ENCODE results near the gene ARL8A. TPM values are rescaled to one million over a fixed set of nuclear protein-coding genes. Genes with fewer than 3 reads are reported as not detected.

Gene ARL8A
- total and polyA plus RNA-seq, 2 donors (not counting 1 experiment from before 2014, with no cell fraction given) = 67.6 to 70.7 TPM

DNA sequence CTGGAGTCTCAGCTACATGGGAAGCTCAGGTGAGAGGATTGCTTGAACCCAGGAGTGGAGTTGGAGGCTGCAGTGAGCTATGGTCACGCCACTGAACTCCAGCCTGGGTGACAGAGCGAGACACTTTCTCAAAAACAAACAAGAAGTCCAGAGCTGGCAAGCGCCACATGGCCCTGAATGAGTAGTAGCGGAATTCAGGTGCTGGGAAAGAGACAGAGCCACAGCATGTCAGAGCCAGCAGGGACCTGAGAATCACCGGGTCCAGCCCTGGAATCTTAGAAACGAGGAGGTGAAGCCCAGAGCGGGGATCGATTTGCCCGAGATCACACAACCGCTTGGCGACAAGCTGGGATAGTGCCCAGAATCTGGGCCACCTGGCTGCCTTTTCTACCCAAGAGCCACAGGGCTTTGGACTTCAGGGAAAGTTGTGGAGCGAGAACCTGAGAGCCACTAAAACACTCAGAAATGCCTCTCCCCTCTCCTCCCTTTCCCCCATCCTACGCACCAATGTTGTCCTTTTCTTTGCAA, 9.8 kb downstream of the ARL8A start:
- H3K27me3 ChIP-seq (replicated peaks in 1 of 4; ENCODE audit: control extremely low read depth in 1 of 4, control insufficient read depth in 3 of 4, insufficient read depth in 4 of 4, low read length in 3 of 4) = no peaks in the 10 kb centered on the region
- peaks cover 17% of the 10 kb centered on the region for H3K79me2 ChIP-seq (ENCODE audit: control insufficient read depth, insufficient read depth, low read length)
- H3K36me3 ChIP-seq (replicated peaks in 1 of 2; ENCODE audit: control extremely low read depth in 1 of 2, control insufficient read depth in 1 of 2, extremely low read depth in 1 of 2, insufficient read depth in 2 of 2, low read length in 1 of 2) = peaks cover 4 to 55% of the 10 kb centered on the region in 2 experiments
- WGBS (ENCODE audit: insufficient coverage) = 97% methylated on average over 11 of the region's 13 CpGs
- H3K4me1 Mint-ChIP-seq = peaks cover 12% of the 10 kb centered on the region
- no peak overlapping the region for H3K27ac Mint-ChIP-seq
- H3K4me3 Mint-ChIP-seq = no peak overlapping the region
- CTCF ChIA-PET = interaction anchor here (0.8 to 3.5 kb wide), 14 partner anchors 9 to 575 kb away, joined by 3 to 32 read pairs (median 8); partner anchors contain the start of genes ARL8A and PTPN7
- TF ChIP-seq EZH2 (IDR thresholded peaks at IDR 0.05; ENCODE audit: borderline replicate concordance, insufficient read depth, low read depth, low read length, poor library complexity, severe bottlenecking) (no peak), CTCF (IDR thresholded peaks at IDR 0.05) (no peak)
- H3K27ac ChIP-seq (ENCODE audit: low read length in 2 of 2) = no peak overlapping the region
- H3K27me3 Mint-ChIP-seq = no peaks in the 10 kb centered on the region
- H3K4me1 ChIP-seq (ENCODE audit: control insufficient read depth in 2 of 2, insufficient read depth in 2 of 2, low read length in 2 of 2) = no peaks in the 10 kb centered on the region
- ATAC-seq (ENCODE audit: low read depth) = no peak
- DNase-seq = no peak
- intact Hi-C loops (cut with micrococcal nuclease) = loop anchor here (1.0 kb wide), 2 partner anchors 125 to 238 kb away; no protein-coding TSS in a partner anchor
- no peak overlapping the region for H2AFZ ChIP-seq (ENCODE audit: insufficient read depth, low read depth, low read length, poor library complexity, severe bottlenecking)
- peaks cover 41% of the 10 kb centered on the region for H4K20me1 ChIP-seq (ENCODE audit: control insufficient read depth, insufficient read depth, low read length, poor library complexity, severe bottlenecking)
- POLR2A ChIA-PET = interaction anchor here (0.7 kb wide), 1 partner anchor 313 kb away, joined by 3 read pairs; no protein-coding TSS in a partner anchor
- H3K4me2 ChIP-seq (replicated peaks; ENCODE audit: low read depth, low read length, poor library complexity, severe bottlenecking) = no peak overlapping the region
- H3K9me3 Mint-ChIP-seq (ENCODE audit: insufficient read depth) = no peaks in the 10 kb centered on the region
- no peak overlapping the region for H3K4me3 ChIP-seq (ENCODE audit: control extremely low read depth in 1 of 5, extremely low read depth in 1 of 5, insufficient read depth in 1 of 5, low read depth in 2 of 5, low read length in 4 of 5)
- no peak overlapping the region for H3K9ac ChIP-seq (ENCODE audit: low read length)
- no peaks in the 10 kb centered on the region for H3K9me3 ChIP-seq (ENCODE audit: control extremely low read depth in 1 of 3, control insufficient read depth in 2 of 3, insufficient read depth in 1 of 3, low read length in 2 of 3)

DNA sequence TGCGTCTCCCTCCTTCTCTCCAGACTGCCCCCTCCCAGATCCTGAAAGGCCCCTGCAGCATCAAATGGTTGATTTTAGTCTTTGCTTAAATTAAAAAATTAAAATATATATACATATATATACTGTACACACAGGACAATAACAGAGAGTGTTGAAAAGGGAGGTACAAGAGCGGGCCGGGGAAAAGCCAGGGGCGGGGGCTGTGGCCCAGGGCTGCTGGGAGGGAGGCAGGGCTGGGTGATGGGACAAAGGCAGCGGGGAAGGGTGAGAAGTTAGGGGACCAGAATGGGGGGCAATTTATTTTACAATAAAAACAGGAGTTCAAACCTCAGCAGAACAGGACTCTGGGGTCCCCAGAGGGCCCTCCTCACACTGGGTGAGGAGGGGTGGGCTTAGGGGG, 10.5 kb downstream of the ARL8A start:
- POLR2A ChIA-PET = interaction anchor here (0.7 kb wide), 1 partner anchor 312 kb away, joined by 3 read pairs; no protein-coding TSS in a partner anchor
- H3K4me1 ChIP-seq (ENCODE audit: control insufficient read depth in 2 of 2, insufficient read depth in 2 of 2, low read length in 2 of 2) = no peaks in the 10 kb centered on the region
- TF ChIP-seq EZH2 (IDR thresholded peaks at IDR 0.05; ENCODE audit: borderline replicate concordance, insufficient read depth, low read depth, low read length, poor library complexity, severe bottlenecking) = no peak
- no peak for TF ChIP-seq CTCF (IDR thresholded peaks at IDR 0.05)
- CTCF ChIA-PET = interaction anchor here (1.1 to 3.5 kb wide), 8 partner anchors 8 to 238 kb away, joined by 3 to 32 read pairs (median 12); partner anchors contain the start of genes ARL8A and PTPN7
- Mint-ChIP-seq H3K27me3 (no peaks in the 10 kb centered on the region), H3K9me3 (ENCODE audit: insufficient read depth) (no peaks in the 10 kb centered on the region), H3K4me3 (no peak overlapping the region), H3K4me1 (peaks cover 10% of the 10 kb centered on the region), H3K27ac (no peak overlapping the region)
- ATAC-seq (ENCODE audit: low read depth) (no peak), DNase-seq (no peak)
- peaks cover 10% of the 10 kb centered on the region for H3K79me2 ChIP-seq (ENCODE audit: control insufficient read depth, insufficient read depth, low read length)
- H3K27me3 ChIP-seq (replicated peaks in 1 of 4; ENCODE audit: control extremely low read depth in 1 of 4, control insufficient read depth in 3 of 4, insufficient read depth in 4 of 4, low read length in 3 of 4) = no peaks in the 10 kb centered on the region
- WGBS (ENCODE audit: insufficient coverage) = 100% methylated on average over 2 of the region's 5 CpGs
- H3K9me3 ChIP-seq (ENCODE audit: control extremely low read depth in 1 of 3, control insufficient read depth in 2 of 3, insufficient read depth in 1 of 3, low read length in 2 of 3) = no peaks in the 10 kb centered on the region
- H3K4me3 ChIP-seq (ENCODE audit: control extremely low read depth in 1 of 5, extremely low read depth in 1 of 5, insufficient read depth in 1 of 5, low read depth in 2 of 5, low read length in 4 of 5) = no peak overlapping the region
- H4K20me1 ChIP-seq (ENCODE audit: control insufficient read depth, insufficient read depth, low read length, poor library complexity, severe bottlenecking) = peaks cover 34% of the 10 kb centered on the region
- H3K36me3 ChIP-seq (replicated peaks in 1 of 2; ENCODE audit: control extremely low read depth in 1 of 2, control insufficient read depth in 1 of 2, extremely low read depth in 1 of 2, insufficient read depth in 2 of 2, low read length in 1 of 2) = peaks cover 4 to 55% of the 10 kb centered on the region in 2 experiments
- H3K9ac ChIP-seq (ENCODE audit: low read length) = no peak overlapping the region
- H3K27ac ChIP-seq (ENCODE audit: low read length in 2 of 2) = no peak overlapping the region
- no peak overlapping the region for H2AFZ ChIP-seq (ENCODE audit: insufficient read depth, low read depth, low read length, poor library complexity, severe bottlenecking)
- intact Hi-C loops (cut with micrococcal nuclease) = no loop called here
- H3K4me2 ChIP-seq (replicated peaks; ENCODE audit: low read depth, low read length, poor library complexity, severe bottlenecking) = no peak overlapping the region

All from B cell (primary cell).